Activated effector memory CD4-positive, alpha-beta T cell treated with Interleukin-2 at 50 U/mL for 16 hours (primary cell): ENCODE results near the gene DNAJC5.
A peak's percentile ranks its signal among the peaks of the same experiment; 100 is the strongest.
"Not testable (repeated sequence)": the region's sequence is repeated elsewhere in the genome, so short reads cannot be mapped to it uniquely, and the experiment has no call there.

Source experiments
- DNase-seq: peaks from one replicate; pipeline ENCODE4 v3.0.0-alpha.2; 2020

The DNAJC5 gene

DNA sequence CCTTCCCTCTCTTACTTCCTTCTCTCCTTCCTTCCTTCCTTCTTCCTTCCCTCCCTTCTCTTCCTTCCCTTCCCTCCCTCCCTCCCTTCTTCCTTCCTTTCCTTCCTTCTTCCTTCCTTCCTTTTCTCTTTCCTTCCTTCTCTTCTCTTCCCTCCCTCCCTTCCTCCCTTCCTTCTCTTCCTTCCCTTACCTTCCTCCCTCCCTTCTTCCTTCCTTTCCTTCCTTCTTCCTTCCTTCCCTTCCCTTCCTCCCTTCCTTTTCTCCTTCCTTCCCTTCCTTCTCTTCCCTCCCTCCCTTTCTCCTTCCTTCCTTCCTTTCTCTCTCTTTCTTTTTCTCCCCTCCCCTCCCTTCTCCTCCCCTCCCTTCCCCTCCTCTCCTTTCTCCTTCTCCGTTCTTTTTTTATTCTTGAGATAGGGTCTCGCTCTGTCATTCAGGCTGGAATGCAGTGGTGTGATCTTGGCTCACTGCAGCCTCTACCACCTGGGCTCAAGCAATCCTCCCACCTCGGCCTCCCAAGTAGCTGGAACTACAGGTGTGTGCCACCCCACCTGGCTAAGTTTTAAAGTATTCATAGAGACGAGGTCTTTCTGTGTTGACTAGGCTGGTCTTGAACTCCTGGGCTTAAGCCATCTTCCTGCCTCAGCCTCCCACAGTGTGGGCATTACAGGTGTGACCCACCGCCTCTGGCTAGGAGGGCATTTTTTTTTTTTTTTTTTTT, 75.9 kb downstream of the DNAJC5 start:
- no peak for DNase-seq

- DNase-seq: not testable (repeated sequence)
These were observed 77.0 kb downstream of the DNAJC5 start for GRCh38 chr20:63971960-63972311.

- no peak for DNase-seq
These were observed 77.6 kb downstream of the DNAJC5 start for GRCh38 chr20:63972312-63973159.

DNA sequence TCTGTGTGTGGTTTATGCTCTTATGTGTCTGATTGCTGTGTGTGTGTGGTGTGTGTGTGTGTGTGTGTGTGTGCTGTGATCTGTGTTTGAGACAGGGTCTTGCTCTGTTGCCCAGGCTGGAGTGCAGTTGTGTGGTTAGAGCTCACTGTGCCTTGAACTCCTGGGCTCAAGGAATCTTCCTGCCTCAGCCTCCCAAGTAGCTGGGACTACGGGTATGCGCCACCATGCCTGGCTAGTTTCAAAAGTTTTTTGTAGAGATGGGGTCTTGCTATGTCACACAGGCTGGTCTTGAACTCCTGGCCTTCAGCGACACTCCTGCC, 78.2 kb downstream of the DNAJC5 start:
- no peak for DNase-seq

GRCh38 chr20:63973636-63974401, 78.9 kb downstream of the DNAJC5 start:
- peak; percentile 65 for DNase-seq

DNA sequence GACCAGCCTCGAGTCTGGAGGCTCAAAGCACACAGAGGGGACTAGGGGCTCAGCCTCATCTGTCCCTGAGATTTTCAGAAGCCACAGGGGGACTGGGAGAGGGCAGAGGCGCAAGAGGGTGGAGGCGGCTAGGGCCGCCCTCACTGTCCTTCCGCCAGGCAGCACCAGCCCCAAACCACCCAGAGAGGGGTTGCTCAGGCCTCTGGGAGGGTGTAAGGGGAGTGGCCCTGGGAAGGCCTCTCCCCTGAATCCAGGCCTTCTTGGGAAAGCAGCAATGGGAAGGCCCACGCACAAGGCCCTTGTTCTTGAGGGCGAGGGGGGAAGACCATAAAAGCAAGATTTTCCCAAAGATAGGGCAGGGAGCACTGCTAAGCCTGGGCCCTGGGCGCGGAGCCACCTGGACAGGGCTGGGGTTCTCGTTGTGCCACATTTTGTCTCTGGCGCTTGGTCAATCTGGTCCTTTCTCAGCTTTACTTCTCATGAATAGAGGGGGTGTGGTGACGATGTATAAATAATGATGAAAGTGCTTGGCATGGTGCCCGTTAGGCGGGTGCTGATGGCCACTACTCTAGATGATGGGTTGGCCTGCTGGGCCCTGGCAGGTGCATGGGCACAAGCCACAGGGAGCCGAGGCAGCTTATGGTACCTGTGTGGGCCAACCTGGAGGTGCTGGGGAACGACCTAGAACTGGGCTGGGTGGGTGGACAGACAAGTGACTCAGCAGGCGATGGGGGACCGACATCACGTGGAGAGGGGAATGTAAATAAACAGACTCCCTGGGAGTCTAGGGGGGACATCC, 79.7 kb downstream of the DNAJC5 start:
- DNase-seq: no peak

DNA sequence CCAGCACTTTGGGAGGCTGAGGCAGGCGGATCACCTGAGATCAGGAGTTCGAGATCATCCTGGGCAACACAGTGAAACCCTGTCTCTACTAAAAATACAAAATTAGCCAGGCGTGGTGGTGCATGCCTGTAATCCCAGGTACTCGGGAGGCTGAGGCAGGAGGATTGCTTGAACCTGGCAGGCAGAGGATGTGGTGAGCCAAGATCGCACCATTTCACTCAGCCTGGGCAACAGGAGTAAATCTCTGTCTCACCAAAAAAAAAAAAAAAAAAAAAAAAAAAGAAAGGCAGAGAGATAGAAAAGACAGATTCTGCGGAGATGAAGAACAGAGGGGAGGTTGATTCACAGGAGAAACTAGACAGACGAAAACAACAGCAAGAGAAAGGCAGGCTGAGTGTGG, 81.6 kb downstream of the DNAJC5 start:
- DNase-seq: not testable (repeated sequence)

DNA sequence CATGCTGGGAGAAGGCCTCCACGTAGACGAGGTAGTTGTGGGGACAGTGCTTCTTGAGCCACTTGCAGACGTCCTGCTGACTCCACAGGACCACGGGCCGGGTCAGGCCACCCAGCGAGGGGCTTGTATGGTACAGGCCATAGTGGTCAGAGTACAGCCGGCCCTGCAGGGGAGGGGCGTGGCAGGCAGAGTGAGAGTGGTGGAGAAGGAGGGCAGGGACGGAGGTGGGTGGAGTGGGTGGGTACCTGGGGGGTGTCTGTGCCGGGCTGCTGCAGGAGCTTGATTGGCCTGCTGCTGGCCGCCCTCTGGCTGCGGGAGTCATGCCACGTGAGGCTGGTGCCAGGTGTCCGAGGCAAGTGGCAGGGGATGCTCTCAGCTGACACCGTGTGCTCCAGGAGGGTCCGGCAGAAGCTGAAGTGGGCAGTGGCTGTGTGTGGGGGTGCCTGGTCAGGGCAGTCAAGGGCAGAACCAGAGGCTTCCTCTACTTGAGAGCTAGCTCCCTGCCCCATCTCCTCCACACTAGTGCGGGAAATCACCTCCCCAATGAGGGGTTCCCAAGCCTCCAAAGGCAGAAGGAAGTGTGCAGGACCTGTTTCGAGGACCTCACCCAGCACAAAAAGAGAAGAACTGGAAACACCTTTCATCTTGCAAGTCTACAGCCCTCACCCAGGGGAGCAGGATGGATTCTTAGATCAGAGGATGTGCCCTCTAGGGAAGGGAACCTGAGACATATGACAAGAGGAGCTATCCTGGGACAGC, 82.2 kb downstream of the DNAJC5 start:
- no peak for DNase-seq

DNA sequence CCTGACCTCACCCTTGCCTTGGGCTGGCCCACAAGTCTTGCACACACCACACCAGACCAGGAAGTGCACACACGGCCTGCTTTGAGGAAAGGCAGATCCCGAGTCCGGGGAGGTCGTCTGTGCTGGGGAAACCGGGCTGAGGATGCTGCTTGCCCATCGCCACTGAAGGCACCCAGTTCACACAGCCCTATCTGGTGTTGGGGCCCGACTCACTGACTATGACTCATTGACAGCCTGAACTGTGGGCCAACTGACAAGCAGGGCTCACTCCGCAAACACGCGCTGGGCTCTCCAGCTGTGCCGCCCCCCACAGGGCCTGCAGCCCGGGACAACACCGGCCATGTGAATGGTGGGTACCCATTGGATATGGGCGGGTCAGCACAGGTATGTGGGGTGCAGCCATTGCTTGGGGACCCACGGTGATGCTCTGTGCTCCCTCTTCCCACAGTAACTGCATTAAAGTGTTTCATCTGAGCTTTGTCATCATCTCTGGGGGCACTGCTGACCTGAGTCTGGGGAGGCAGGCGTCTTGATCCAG, 82.9 kb downstream of the DNAJC5 start:
- DNase-seq: peak; percentile 48

DNA sequence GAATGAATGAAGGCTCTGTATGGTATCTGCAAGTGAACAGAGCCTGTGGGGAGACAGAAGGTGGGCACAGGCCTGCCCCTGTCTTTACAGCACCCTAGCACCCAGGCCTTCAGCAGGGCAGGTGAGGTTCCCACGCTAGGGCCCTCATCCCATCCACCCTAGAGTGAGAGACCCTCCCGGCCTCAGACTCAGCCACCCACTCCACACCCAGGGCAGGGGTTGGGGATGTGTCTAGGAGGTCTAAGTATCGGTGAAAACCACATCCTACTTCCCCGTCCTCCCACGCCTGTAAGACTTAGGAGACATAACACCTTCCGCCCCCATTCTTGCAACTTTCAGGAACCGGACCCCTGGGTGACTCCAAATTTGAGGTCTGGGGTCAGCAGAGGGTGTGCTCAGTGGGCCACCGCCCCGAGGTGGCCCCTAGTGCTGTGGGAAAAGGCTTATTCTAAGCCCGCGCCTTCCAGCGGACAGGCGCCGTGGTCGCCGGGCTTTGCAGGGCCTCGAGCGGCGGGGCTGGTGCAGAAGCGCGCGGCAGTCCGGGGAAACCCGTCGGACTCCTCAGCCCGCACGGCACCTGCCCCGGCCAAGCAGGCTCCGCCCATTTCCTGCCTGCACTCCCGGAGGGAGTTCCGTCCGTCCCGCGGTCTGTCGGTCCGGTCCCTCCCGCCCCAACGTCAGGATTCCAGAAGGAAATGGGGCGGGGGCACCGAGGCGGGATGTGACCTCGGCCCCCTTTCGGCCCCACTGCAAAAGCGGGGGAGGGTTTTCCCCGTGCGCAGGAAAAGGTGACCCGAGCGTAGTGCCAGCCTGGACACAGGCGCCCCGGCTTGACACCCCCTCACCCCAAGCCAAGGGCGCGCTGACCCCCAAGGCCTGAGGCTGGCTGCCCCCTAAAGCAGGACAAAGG, 83.6 kb downstream of the DNAJC5 start:
- peak; percentile 21 for DNase-seq

DNA sequence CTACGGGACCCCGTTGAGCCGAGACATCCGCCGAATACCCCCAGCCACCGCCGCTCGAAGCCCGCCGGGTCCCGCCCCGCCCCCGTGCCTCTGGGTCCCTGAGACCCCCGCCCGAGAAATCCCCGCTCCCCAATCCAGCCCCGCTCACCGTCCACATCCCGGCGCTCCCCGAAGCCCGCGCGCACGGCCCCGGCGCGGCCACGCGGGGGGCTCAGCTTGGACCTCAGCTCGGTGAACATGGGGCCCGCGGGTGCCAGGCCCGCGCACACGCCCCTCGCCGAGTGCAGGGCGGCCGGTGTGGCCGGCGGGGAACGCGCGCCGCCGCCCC, 84.3 kb downstream of the DNAJC5 start:
- no peak for DNase-seq

GRCh38 chr20:63979557-63980316, 84.8 kb downstream of the DNAJC5 start, which contains the start of gene SAMD10:
TSS of gene SAMD10 (minus strand) at chr20:63979642. CDS start at chr20:63979467, 175 bp downstream.
- peak; percentile 49 for DNase-seq

DNA sequence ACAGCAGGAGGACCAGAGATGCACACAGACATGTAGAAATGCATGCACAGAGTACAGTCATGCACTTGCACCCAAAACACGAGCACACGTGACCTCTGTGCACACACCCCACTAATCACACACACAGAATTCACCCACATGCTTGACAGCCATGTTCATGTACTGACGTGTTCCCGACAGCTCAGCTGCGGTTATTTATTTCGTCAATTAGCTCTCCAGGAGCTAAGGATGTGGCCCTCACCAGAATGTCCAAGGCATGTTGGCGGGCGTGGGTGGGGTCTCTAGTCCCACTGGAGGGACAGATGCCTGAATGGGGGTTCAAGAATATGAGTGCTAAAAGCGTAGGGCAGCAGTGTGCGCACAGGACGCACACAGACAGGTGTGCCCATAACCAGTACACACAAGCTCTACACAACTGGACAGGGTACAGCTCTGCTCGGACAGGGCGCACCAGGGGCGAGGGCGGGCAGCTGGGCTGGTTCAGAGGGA, 85.4 kb downstream of the DNAJC5 start:
- peak; percentile 30 for DNase-seq

DNA sequence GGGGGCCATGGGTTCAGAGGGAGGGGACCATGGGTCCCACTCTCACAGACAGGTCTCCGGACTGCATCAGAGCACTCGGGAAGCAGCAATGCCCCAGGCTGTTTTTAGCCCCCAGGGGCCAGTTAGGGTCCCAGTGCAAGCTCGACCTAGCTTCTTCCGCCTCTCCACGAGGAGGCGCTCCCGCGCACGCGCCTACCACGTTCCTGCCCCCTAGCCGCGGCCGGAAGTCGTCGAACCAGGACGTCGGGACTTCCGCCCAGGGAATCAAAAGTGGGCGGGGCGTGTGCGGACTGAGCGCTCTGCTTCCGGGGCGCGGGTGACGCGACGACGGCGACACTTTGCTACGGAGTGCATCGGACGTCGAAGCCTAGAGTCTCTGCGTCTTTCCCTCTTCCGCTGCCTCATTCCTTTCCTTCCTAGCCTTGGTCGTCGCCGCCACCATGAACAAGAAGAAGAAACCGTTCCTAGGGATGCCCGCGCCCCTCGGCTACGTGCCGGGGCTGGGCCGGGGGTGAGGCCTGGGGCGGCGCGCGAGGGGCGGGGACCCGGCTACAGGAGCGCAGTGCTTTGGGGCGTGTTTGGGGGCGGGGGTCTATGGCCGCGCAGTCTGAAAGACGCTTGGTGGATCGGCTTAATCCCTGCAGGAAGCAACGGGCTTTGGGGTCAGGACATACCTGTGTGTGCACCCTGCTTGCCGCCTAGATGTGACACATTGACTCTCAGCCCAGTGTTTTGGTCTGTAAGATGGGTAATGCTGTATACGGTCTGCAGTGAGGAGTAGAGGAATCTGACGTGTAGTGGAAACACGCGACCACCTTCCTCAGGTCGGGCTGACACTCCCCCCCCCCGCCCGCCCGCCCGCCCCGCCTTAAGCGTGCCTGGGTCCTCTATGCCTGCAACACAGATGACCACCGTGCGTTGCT, 86.1 kb downstream of the DNAJC5 start, which contains the start of gene PRPF6:
Gene PRPF6 (plus strand): TSS at position 327 of the 923 bp plus-strand sequence. CDS start 114 bp downstream, at position 441.
- peak; percentile 90 for DNase-seq

- no peak for DNase-seq
These were observed 88.0 kb downstream of the DNAJC5 start for GRCh38 chr20:63982937-63983336.
